ENCODE results near the gene GPR63. TPM values are rescaled to one million over a fixed set of nuclear protein-coding genes. Genes with fewer than 3 reads are reported as not detected.
"Not testable (repeated sequence)": the region's sequence is repeated elsewhere in the genome, so short reads cannot be mapped to it uniquely, and the experiment has no call there.

GPR63 gene
- 1 to 10 TPM; 2.6 to 6.0 TPM for total RNA-seq
- 1 to 10 TPM; 3.7 to 3.9 TPM for polyA plus RNA-seq (ENCODE audit: insufficient read length in 2 of 2)
- long read RNA-seq, donor 1: 0 reads
- long read RNA-seq, donor 2: 0 reads
- long read RNA-seq, donor 3, full-length matches to known transcripts: 1 of 1 reads
- long read RNA-seq, donor 3, partial matches to known transcripts: 0 of 1 reads
- long read RNA-seq, donor 3, other reads (novel, unspliced or antisense): 0 of 1 reads
- long read RNA-seq, donor 4: 0 reads

- no peaks in the 10 kb centered on the region for H3K36me3 ChIP-seq (ENCODE audit: control insufficient read depth, insufficient read depth, low read length)
- peak within 1 kb of the TSS; percentile 58 for H3K27ac ChIP-seq (ENCODE audit: low read depth, low read length)
- peak; percentile 39 to 89 (median 56) for DNase-seq (ENCODE audit: low read depth in 4 of 6, low spot score in 6 of 6)
- no peaks in the 10 kb centered on the region for H3K9me3 ChIP-seq (ENCODE audit: control insufficient read depth, insufficient read depth, low read length)
- peaks cover 9% of the 10 kb centered on the region for H3K4me1 ChIP-seq (ENCODE audit: control insufficient read depth, insufficient read depth, low read length)
- no peaks in the 10 kb centered on the region for H3K27me3 ChIP-seq (ENCODE audit: control insufficient read depth, insufficient read depth, low read length)
- WGBS (ENCODE audit: insufficient coverage): under 1% methylated on average over 80 of the region's 80 CpGs
- peak within 1 kb of the TSS; percentile 62 for H3K4me3 ChIP-seq (ENCODE audit: low read depth, low read length)
Observed at GRCh38 chr6:96837081-96837971, at the start of gene GPR63. TSS of gene GPR63 (minus strand) at chr6:96837477. CDS start at chr6:96799731, 37,746 bp downstream.

GRCh38 chr6:96886519-96886918 is 49.2 kb upstream of the GPR63 start:
- H3K9me3 ChIP-seq (ENCODE audit: control insufficient read depth, insufficient read depth, low read length): no peaks in the 10 kb centered on the region
- WGBS (ENCODE audit: insufficient coverage): no CpG with 5 or more reads among the region's 1 CpG
- H3K27me3 ChIP-seq (ENCODE audit: control insufficient read depth, insufficient read depth, low read length): no peaks in the 10 kb centered on the region
- DNase-seq (ENCODE audit: low read depth in 4 of 6, low spot score in 6 of 6): no peak
- no peak overlapping the region for H3K27ac ChIP-seq (ENCODE audit: low read depth, low read length)
- no peaks in the 10 kb centered on the region for H3K36me3 ChIP-seq (ENCODE audit: control insufficient read depth, insufficient read depth, low read length)
- no peaks in the 10 kb centered on the region for H3K4me1 ChIP-seq (ENCODE audit: control insufficient read depth, insufficient read depth, low read length)
- no peak overlapping the region for H3K4me3 ChIP-seq (ENCODE audit: low read depth, low read length)

GRCh38 chr6:96885187-96885631 is 47.9 kb upstream of the GPR63 start:
- H3K36me3 ChIP-seq (ENCODE audit: control insufficient read depth, insufficient read depth, low read length); H3K27ac ChIP-seq (ENCODE audit: low read depth, low read length); H3K4me1 ChIP-seq (ENCODE audit: control insufficient read depth, insufficient read depth, low read length); DNase-seq (ENCODE audit: low read depth in 4 of 6, low spot score in 6 of 6); H3K9me3 ChIP-seq (ENCODE audit: control insufficient read depth, insufficient read depth, low read length); H3K27me3 ChIP-seq (ENCODE audit: control insufficient read depth, insufficient read depth, low read length); H3K4me3 ChIP-seq (ENCODE audit: low read depth, low read length): not testable (repeated sequence)
- 73% methylated on average over 3 of the region's 5 CpGs for WGBS (ENCODE audit: insufficient coverage)

GRCh38 chr6:96878143-96878542 is 40.9 kb upstream of the GPR63 start:
- H3K4me3 ChIP-seq (ENCODE audit: low read depth, low read length): no peak overlapping the region
- H3K9me3 ChIP-seq (ENCODE audit: control insufficient read depth, insufficient read depth, low read length): no peaks in the 10 kb centered on the region
- no peak overlapping the region for H3K27ac ChIP-seq (ENCODE audit: low read depth, low read length)
- H3K36me3 ChIP-seq (ENCODE audit: control insufficient read depth, insufficient read depth, low read length): no peaks in the 10 kb centered on the region
- no peak for DNase-seq (ENCODE audit: low read depth in 4 of 6, low spot score in 6 of 6)
- H3K4me1 ChIP-seq (ENCODE audit: control insufficient read depth, insufficient read depth, low read length): no peaks in the 10 kb centered on the region
- H3K27me3 ChIP-seq (ENCODE audit: control insufficient read depth, insufficient read depth, low read length): no peaks in the 10 kb centered on the region

- H3K4me1 ChIP-seq (ENCODE audit: control insufficient read depth, insufficient read depth, low read length): no peaks in the 10 kb centered on the region
- H3K36me3 ChIP-seq (ENCODE audit: control insufficient read depth, insufficient read depth, low read length): no peaks in the 10 kb centered on the region
- DNase-seq (ENCODE audit: low read depth in 4 of 6, low spot score in 6 of 6): peak in 1 of 6 donors; percentile 85
- H3K9me3 ChIP-seq (ENCODE audit: control insufficient read depth, insufficient read depth, low read length): no peaks in the 10 kb centered on the region
- WGBS (ENCODE audit: insufficient coverage): 94% methylated on average over 3 of the region's 9 CpGs
- no peaks in the 10 kb centered on the region for H3K27me3 ChIP-seq (ENCODE audit: control insufficient read depth, insufficient read depth, low read length)
- H3K27ac ChIP-seq (ENCODE audit: low read depth, low read length): no peak overlapping the region
- no peak overlapping the region for H3K4me3 ChIP-seq (ENCODE audit: low read depth, low read length)
Observed at GRCh38 chr6:96876886-96877545, 39.7 kb upstream of the GPR63 start.

GRCh38 chr6:96872976-96873375 is 35.7 kb upstream of the GPR63 start:
- H3K36me3 ChIP-seq (ENCODE audit: control insufficient read depth, insufficient read depth, low read length): no peaks in the 10 kb centered on the region
- H3K9me3 ChIP-seq (ENCODE audit: control insufficient read depth, insufficient read depth, low read length): no peaks in the 10 kb centered on the region
- no peak overlapping the region for H3K4me3 ChIP-seq (ENCODE audit: low read depth, low read length)
- no peaks in the 10 kb centered on the region for H3K4me1 ChIP-seq (ENCODE audit: control insufficient read depth, insufficient read depth, low read length)
- no peaks in the 10 kb centered on the region for H3K27me3 ChIP-seq (ENCODE audit: control insufficient read depth, insufficient read depth, low read length)
- no peak overlapping the region for H3K27ac ChIP-seq (ENCODE audit: low read depth, low read length)
- DNase-seq (ENCODE audit: low read depth in 4 of 6, low spot score in 6 of 6): peak in 1 of 6 donors; percentile 36
- WGBS (ENCODE audit: insufficient coverage): no CpG with 5 or more reads among the region's 1 CpG

- no peak overlapping the region for H3K4me3 ChIP-seq (ENCODE audit: low read depth, low read length)
Observed at GRCh38 chr6:96865055-96865405, 27.8 kb upstream of the GPR63 start.

GRCh38 chr6:96864216-96865054 is 27.2 kb upstream of the GPR63 start:
- Histone ChIP-seq H3K27me3 (ENCODE audit: control insufficient read depth, insufficient read depth, low read length) (no peaks in the 10 kb centered on the region), H3K36me3 (ENCODE audit: control insufficient read depth, insufficient read depth, low read length) (no peaks in the 10 kb centered on the region), H3K4me3 (ENCODE audit: low read depth, low read length) (no peak overlapping the region), H3K9me3 (ENCODE audit: control insufficient read depth, insufficient read depth, low read length) (no peaks in the 10 kb centered on the region), H3K27ac (ENCODE audit: low read depth, low read length) (no peak overlapping the region), H3K4me1 (ENCODE audit: control insufficient read depth, insufficient read depth, low read length) (no peaks in the 10 kb centered on the region)
- WGBS (ENCODE audit: insufficient coverage): no CpG with 5 or more reads among the region's 3 CpGs
- DNase-seq (ENCODE audit: low read depth in 4 of 6, low spot score in 6 of 6): peak in 1 of 6 donors; percentile 56

More at GRCh38 chr6:96865055-96865405, 27.8 kb upstream of the GPR63 start:
- Histone ChIP-seq H3K27ac (ENCODE audit: low read depth, low read length) (no peak overlapping the region), H3K9me3 (ENCODE audit: control insufficient read depth, insufficient read depth, low read length) (no peaks in the 10 kb centered on the region), H3K4me1 (ENCODE audit: control insufficient read depth, insufficient read depth, low read length) (no peaks in the 10 kb centered on the region), H3K36me3 (ENCODE audit: control insufficient read depth, insufficient read depth, low read length) (no peaks in the 10 kb centered on the region), H3K27me3 (ENCODE audit: control insufficient read depth, insufficient read depth, low read length) (no peaks in the 10 kb centered on the region)
- DNase-seq (ENCODE audit: low read depth in 4 of 6, low spot score in 6 of 6): no peak
- whole genome bisulfite sequencing (ENCODE audit: insufficient coverage): 67% methylated on average over 1 of the region's 3 CpGs

GRCh38 chr6:96862560-96862959 is 25.3 kb upstream of the GPR63 start:
- Histone ChIP-seq H3K9me3 (ENCODE audit: control insufficient read depth, insufficient read depth, low read length) (no peaks in the 10 kb centered on the region), H3K4me3 (ENCODE audit: low read depth, low read length) (no peak overlapping the region), H3K4me1 (ENCODE audit: control insufficient read depth, insufficient read depth, low read length) (no peaks in the 10 kb centered on the region), H3K27ac (ENCODE audit: low read depth, low read length) (no peak overlapping the region), H3K36me3 (ENCODE audit: control insufficient read depth, insufficient read depth, low read length) (no peaks in the 10 kb centered on the region), H3K27me3 (ENCODE audit: control insufficient read depth, insufficient read depth, low read length) (no peaks in the 10 kb centered on the region)
- no peak for DNase-seq (ENCODE audit: low read depth in 4 of 6, low spot score in 6 of 6)
- no CpG with 5 or more reads among the region's 1 CpG for WGBS (ENCODE audit: insufficient coverage)
